Panc1 (cell line): ENCODE data around the gene MUL1. TPM values are rescaled to one million over a fixed set of nuclear protein-coding genes. Genes with fewer than 3 reads are reported as not detected.
A peak's percentile ranks its signal among the peaks of the same experiment; 100 is the strongest.

Experiments
- ATAC-seq: fragments of 200-7000 bp; cut with Tn5 transposase; 2 replicates; pipeline ENCODE4 v1.9.1; 2020; ENCODE audit warnings: mild to moderate bottlenecking, moderate library complexity
- BruUV-seq: library from RNA; stranded (reverse); fragments of 400-500 nt; replicated peaks from 2 replicates; lab custom pipeline; 2021; lab: Mats Ljungman, UMichigan
- CTCF ChIA-PET: fragments of 300-600 bp; sonication (Branson Sonifier 250); formaldehyde crosslinking; loops from one replicate; lab custom pipeline; 2022; ENCODE audit warnings: antibody characterized with exemption; lab: Charles Lee
- POLR2A ChIA-PET: fragments of 300-600 bp; sonication (Branson Sonifier 250); formaldehyde crosslinking; loops from one replicate; lab custom pipeline; 2022; ENCODE audit warnings: antibody characterized with exemption; lab: Charles Lee
- DNase-seq: peaks from one replicate; pipeline ENCODE4 v3.0.0-alpha.2; 2010; ENCODE audit warnings: low read depth, low spot score
- H3K27ac ChIP-seq: 2 replicates; pipeline ENCODE4 v1.5.1; 2011; ENCODE audit warnings: mild to moderate bottlenecking, low read length, inconsistent platforms
- H3K27me3 ChIP-seq: fragments of 200-500 bp; sonication (Bioruptor generic); 2 replicates; pipeline ENCODE4 v1.6.0; 2014; ENCODE audit warnings: low read length, inconsistent platforms; ENCODE audit not compliant: control insufficient read depth, insufficient read depth
- H3K36me3 ChIP-seq: fragments of 200-500 bp; sonication (Bioruptor generic); 2 replicates; pipeline ENCODE4 v1.5.1; 2014; ENCODE audit warnings: inconsistent platforms, mild to moderate bottlenecking, low read length, moderate library complexity; ENCODE audit not compliant: control insufficient read depth, insufficient read depth
- H3K4me1 ChIP-seq: 2 replicates; pipeline ENCODE4 v1.5.1; 2011; ENCODE audit warnings: inconsistent platforms, mild to moderate bottlenecking, low read length, moderate library complexity; ENCODE audit not compliant: control insufficient read depth, insufficient read depth
- H3K4me3 ChIP-seq, 2 experiments: 2 replicates each; pipeline ENCODE4 v1.5.1; 2011 to 2012; ENCODE audit warnings: low read depth in 2 of 2, low read length in 2 of 2, mild to moderate bottlenecking in 2 of 2, inconsistent platforms in 1 of 2, moderate library complexity in 1 of 2
- H3K9me3 ChIP-seq: fragments of 200-500 bp; sonication (Bioruptor generic); 2 replicates; pipeline ENCODE4 v1.5.1; 2014; ENCODE audit warnings: low read depth, mild to moderate bottlenecking, inconsistent platforms, low read length, moderate library complexity; ENCODE audit not compliant: control insufficient read depth, insufficient read depth
- CTCF ChIP-seq: fragments of 450-650 bp; IDR thresholded peaks from 2 replicates; pipeline ENCODE4 v1.5.1; 2017; ENCODE audit warnings: mild to moderate bottlenecking
- POLR2AphosphoS5 ChIP-seq: IDR thresholded peaks from 2 replicates; pipeline ENCODE4 v1.6.1; 2012; ENCODE audit warnings: mild to moderate bottlenecking, low read depth, low read length, moderate library complexity
- REST ChIP-seq, 2 experiments: IDR thresholded peaks; 2 replicates each; pipeline ENCODE4 v1.6.1; 2011 to 2012; ENCODE audit warnings: low read depth in 2 of 2, control low read depth in 1 of 2, low read length in 1 of 2, mild to moderate bottlenecking in 1 of 2, moderate library complexity in 1 of 2; ENCODE audit not compliant: insufficient read depth in 1 of 2
- SIN3A ChIP-seq: IDR thresholded peaks from 2 replicates; pipeline ENCODE4 v1.6.1; 2012; ENCODE audit warnings: low read depth, mild to moderate bottlenecking, low read length, moderate library complexity, borderline replicate concordance; ENCODE audit not compliant: insufficient read depth
- TCF7L2 ChIP-seq: IDR thresholded peaks from 2 replicates; pipeline ENCODE4 v1.6.1; 2011; ENCODE audit warnings: mild to moderate bottlenecking, low read depth, low read length, inconsistent platforms
- in situ Hi-C: cut with HindIII; loops from 2 replicates; pipeline ENCODE4 v1.10.0; 2016; ENCODE audit warnings: low sequenced_read_pairs, low pct_unique_long_range_greater_than_20kb
- intact Hi-C: fragments of 100-400 bp; cut with micrococcal nuclease; formaldehyde crosslinking; loops from one replicate; pipeline ENCODE4 v1.10.0; 2022; ENCODE audit not compliant: unreplicated experiment
- total RNA-seq: library from RNA; stranded (reverse); gene quantifications from one replicate; pipeline ENCODE4 v1.2.1, GENCODE V29; 2021; ENCODE audit not compliant: unreplicated experiment

The MUL1 gene
- total RNA-seq, 1 experiment from 2014 or later, result 39.4 TPM

- H3K4me1 ChIP-seq, result peaks cover 11% of the 10 kb centered on the region; the same call in 1 of the 2 replicates
- H3K27ac ChIP-seq, result peak overlapping the region; percentile 85
- no TSS peak for BruUV-seq
- POLR2A ChIA-PET, result no interaction called here
- TF ChIP-seq TCF7L2 (no peak), REST (IDR thresholded peaks at IDR 0.05; ENCODE audit: insufficient read depth in 1 of 2, low read depth in 2 of 2, low read length in 1 of 2) (no peak), POLR2AphosphoS5 (no peak), SIN3A (no peak), CTCF (no peak)
- CTCF ChIA-PET, result interaction anchor here (1.3 kb wide), 1 partner anchor 125 kb away, joined by 5 read pairs; no protein-coding TSS in a partner anchor
- DNase-seq, result no peak
- H3K4me3 ChIP-seq, result peak overlapping the region; percentile 88 to 93
- peak; percentile 16; the same call in 1 of the 2 replicates for ATAC-seq
- no peaks in the 10 kb centered on the region for H3K9me3 ChIP-seq
- H3K27me3 ChIP-seq, result no peaks in the 10 kb centered on the region
- intact Hi-C loops (no loop called here), in situ Hi-C loops (no loop called here)
- peaks cover 5% of the 10 kb centered on the region; the same call in 1 of the 2 replicates for H3K36me3 ChIP-seq
Measured at GRCh38 chr1:20507248-20507563, 745 bp downstream of the MUL1 start.

- no peaks in the 10 kb centered on the region for H3K27me3 ChIP-seq
- intact Hi-C loops (no loop called here), in situ Hi-C loops (no loop called here)
- POLR2A ChIA-PET, result no interaction called here
- DNase-seq, result no peak
- peaks cover 13% of the 10 kb centered on the region for H3K36me3 ChIP-seq
- CTCF ChIA-PET, result interaction anchor here (0.6 to 0.7 kb wide), 2 partner anchors 136 to 695 kb away, joined by 4 to 9 read pairs; no protein-coding TSS in a partner anchor
- H3K4me3 ChIP-seq, result no peak overlapping the region
- no peak for ATAC-seq
- no TSS peak for BruUV-seq
- H3K9me3 ChIP-seq, result no peaks in the 10 kb centered on the region
- no peak overlapping the region for H3K27ac ChIP-seq
- 0 out of 2 replicates have a peak, but pooled peaks cover 6% of the 10 kb centered on the region for H3K4me1 ChIP-seq
- TF ChIP-seq TCF7L2, result no peak
- no peak for TF ChIP-seq POLR2AphosphoS5
- TF ChIP-seq REST (IDR thresholded peaks at IDR 0.05; ENCODE audit: insufficient read depth in 1 of 2, low read depth in 2 of 2, low read length in 1 of 2), result no peak
- TF ChIP-seq CTCF, result no peak
- no peak for TF ChIP-seq SIN3A
Measured at GRCh38 chr1:20505488-20505887, 2.5 kb downstream of the MUL1 start.
